Astrocyte (in vitro differentiated cells and primary cell): Measurements from ENCODE around the gene MYEOV.

ENCODE experiments used
- EZH2 ChIP-seq: IDR thresholded peaks from 2 replicates; pipeline ENCODE4 v1.6.1; 2012; ENCODE audit warnings: mild to moderate bottlenecking, low read length, inconsistent platforms; ENCODE audit not compliant: insufficient read depth
- TF ChIP-seq, protein P1 (sequence below): IDR thresholded peaks from 2 replicates; pipeline ENCODE4 v1.5.1; 2011; ENCODE audit warnings: low read depth, mild to moderate bottlenecking, inconsistent platforms, low read length, moderate library complexity; ENCODE audit not compliant: insufficient read depth

DNA sequence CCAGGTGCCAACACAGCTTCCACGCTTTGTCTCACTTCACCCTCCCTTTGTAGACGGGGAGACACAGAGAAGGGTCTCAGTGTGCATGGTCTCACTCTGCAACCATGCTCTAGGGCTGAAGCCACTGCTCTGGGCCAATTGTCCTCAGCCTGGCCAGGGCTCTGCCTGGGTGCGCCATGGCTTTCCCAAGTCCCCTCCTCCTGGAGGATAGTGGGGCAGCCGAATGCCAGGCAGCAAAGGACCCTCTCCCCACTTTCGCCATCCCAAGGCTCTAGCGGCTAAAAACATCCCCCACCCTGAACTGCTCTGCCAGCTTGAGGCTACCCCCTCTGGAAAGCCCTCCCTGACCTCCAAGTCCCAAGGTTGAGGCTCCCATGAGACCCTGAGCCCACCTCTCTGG is 20.4 kb upstream of the MYEOV start:
- TF ChIP-seq, protein P1, sequence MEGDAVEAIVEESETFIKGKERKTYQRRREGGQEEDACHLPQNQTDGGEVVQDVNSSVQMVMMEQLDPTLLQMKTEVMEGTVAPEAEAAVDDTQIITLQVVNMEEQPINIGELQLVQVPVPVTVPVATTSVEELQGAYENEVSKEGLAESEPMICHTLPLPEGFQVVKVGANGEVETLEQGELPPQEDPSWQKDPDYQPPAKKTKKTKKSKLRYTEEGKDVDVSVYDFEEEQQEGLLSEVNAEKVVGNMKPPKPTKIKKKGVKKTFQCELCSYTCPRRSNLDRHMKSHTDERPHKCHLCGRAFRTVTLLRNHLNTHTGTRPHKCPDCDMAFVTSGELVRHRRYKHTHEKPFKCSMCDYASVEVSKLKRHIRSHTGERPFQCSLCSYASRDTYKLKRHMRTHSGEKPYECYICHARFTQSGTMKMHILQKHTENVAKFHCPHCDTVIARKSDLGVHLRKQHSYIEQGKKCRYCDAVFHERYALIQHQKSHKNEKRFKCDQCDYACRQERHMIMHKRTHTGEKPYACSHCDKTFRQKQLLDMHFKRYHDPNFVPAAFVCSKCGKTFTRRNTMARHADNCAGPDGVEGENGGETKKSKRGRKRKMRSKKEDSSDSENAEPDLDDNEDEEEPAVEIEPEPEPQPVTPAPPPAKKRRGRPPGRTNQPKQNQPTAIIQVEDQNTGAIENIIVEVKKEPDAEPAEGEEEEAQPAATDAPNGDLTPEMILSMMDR, result no peak
- no peak for TF ChIP-seq EZH2
